ENCODE data around the gene NFIX. TPM values are rescaled to one million over a fixed set of nuclear protein-coding genes. Genes with fewer than 3 reads are reported as not detected.

NFIX gene
- total and polyA plus RNA-seq, 2 donors from 2014 or later, result 4.3 to 65.0 TPM

GRCh38 chr19:13016628-13017305 lies 21.5 kb downstream of the NFIX start:
- intact Hi-C loops (cut with DNase I), result no loop called here
- Histone ChIP-seq H3K27me3 (ENCODE audit: control insufficient read depth, insufficient read depth, low read length) (peaks cover 52% of the 10 kb centered on the region), H3K4me1 (ENCODE audit: control insufficient read depth in 2 of 3, insufficient read depth in 2 of 3, low read depth in 1 of 3, low read length in 3 of 3) (peaks cover 0 to 9% (median 0%) of the 10 kb centered on the region in 3 donors), H3K36me3 (ENCODE audit: control insufficient read depth in 2 of 3, insufficient read depth in 3 of 3, low read length in 3 of 3) (no peaks in the 10 kb centered on the region), H3K27ac (ENCODE audit: low read depth in 2 of 2, low read length in 2 of 2) (no peak overlapping the region), H3K9me3 (ENCODE audit: control insufficient read depth in 2 of 3, insufficient read depth in 1 of 3, low read length in 3 of 3) (no peaks in the 10 kb centered on the region), H3K4me3 (ENCODE audit: low read length in 3 of 3) (no peak overlapping the region), H3K9ac (ENCODE audit: low read length in 3 of 3) (no peak overlapping the region)
- FAIRE-seq (no peak), DNase-seq (no peak)
- TF ChIP-seq CTCF (IDR thresholded peaks at IDR 0.05; ENCODE audit: borderline replicate concordance, extremely low read depth, insufficient read depth), result no peak

GRCh38 chr19:13017306-13018034 lies 22.2 kb downstream of the NFIX start:
- peak overlapping the region in 1 of 2 donors; percentile 23 for H3K27ac ChIP-seq (ENCODE audit: low read depth in 2 of 2, low read length in 2 of 2)
- DNase-seq, result peak in 1 of 5 donors; percentile 55
- H3K4me1 ChIP-seq (ENCODE audit: control insufficient read depth in 2 of 3, insufficient read depth in 2 of 3, low read depth in 1 of 3, low read length in 3 of 3), result peaks cover 0 to 10% (median 0%) of the 10 kb centered on the region in 3 donors
- peaks cover 50% of the 10 kb centered on the region for H3K27me3 ChIP-seq (ENCODE audit: control insufficient read depth, insufficient read depth, low read length)
- H3K9ac ChIP-seq (ENCODE audit: low read length in 3 of 3), result no peak overlapping the region
- no peak for FAIRE-seq
- H3K4me3 ChIP-seq (ENCODE audit: low read length in 3 of 3), result no peak overlapping the region
- H3K9me3 ChIP-seq (ENCODE audit: control insufficient read depth in 2 of 3, insufficient read depth in 1 of 3, low read length in 3 of 3), result no peaks in the 10 kb centered on the region
- intact Hi-C loops (cut with DNase I), result no loop called here
- H3K36me3 ChIP-seq (ENCODE audit: control insufficient read depth in 2 of 3, insufficient read depth in 3 of 3, low read length in 3 of 3), result no peaks in the 10 kb centered on the region
- no peak for TF ChIP-seq CTCF (IDR thresholded peaks at IDR 0.05; ENCODE audit: borderline replicate concordance, extremely low read depth, insufficient read depth)

- H3K9ac ChIP-seq (ENCODE audit: low read length in 3 of 3), result peak overlapping the region in 1 of 3 donors; percentile 6
These were observed 23.0 kb downstream of the NFIX start for GRCh38 chr19:13018035-13018914.

More at GRCh38 chr19:13018035-13018914, 23.0 kb downstream of the NFIX start:
- H3K27ac ChIP-seq (ENCODE audit: low read depth in 2 of 2, low read length in 2 of 2), result peak overlapping the region; percentile 23 to 25
- H3K9me3 ChIP-seq (ENCODE audit: control insufficient read depth in 2 of 3, insufficient read depth in 1 of 3, low read length in 3 of 3), result no peaks in the 10 kb centered on the region
- peaks cover 49% of the 10 kb centered on the region for H3K27me3 ChIP-seq (ENCODE audit: control insufficient read depth, insufficient read depth, low read length)
- FAIRE-seq, result no peak
- peaks cover 0 to 10% (median 0%) of the 10 kb centered on the region in 3 donors for H3K4me1 ChIP-seq (ENCODE audit: control insufficient read depth in 2 of 3, insufficient read depth in 2 of 3, low read depth in 1 of 3, low read length in 3 of 3)
- TF ChIP-seq CTCF (IDR thresholded peaks at IDR 0.05; ENCODE audit: borderline replicate concordance, extremely low read depth, insufficient read depth), result no peak
- H3K36me3 ChIP-seq (ENCODE audit: control insufficient read depth in 2 of 3, insufficient read depth in 3 of 3, low read length in 3 of 3), result no peaks in the 10 kb centered on the region
- intact Hi-C loops (cut with DNase I), result no loop called here
- no peak overlapping the region for H3K4me3 ChIP-seq (ENCODE audit: low read length in 3 of 3)
- peak in 1 of 5 donors; percentile 69 for DNase-seq
